ENCODE measurements around the gene TOLLIP. TPM values are rescaled to one million over a fixed set of nuclear protein-coding genes. Genes with fewer than 3 reads are reported as not detected.

TOLLIP gene
- total and polyA plus RNA-seq, 9 of the 15 experiments (the other 6 are each of a cell fraction or from before 2014, with no cell fraction given), result 0.23 to 22.8 (median 7.1) TPM

DNA sequence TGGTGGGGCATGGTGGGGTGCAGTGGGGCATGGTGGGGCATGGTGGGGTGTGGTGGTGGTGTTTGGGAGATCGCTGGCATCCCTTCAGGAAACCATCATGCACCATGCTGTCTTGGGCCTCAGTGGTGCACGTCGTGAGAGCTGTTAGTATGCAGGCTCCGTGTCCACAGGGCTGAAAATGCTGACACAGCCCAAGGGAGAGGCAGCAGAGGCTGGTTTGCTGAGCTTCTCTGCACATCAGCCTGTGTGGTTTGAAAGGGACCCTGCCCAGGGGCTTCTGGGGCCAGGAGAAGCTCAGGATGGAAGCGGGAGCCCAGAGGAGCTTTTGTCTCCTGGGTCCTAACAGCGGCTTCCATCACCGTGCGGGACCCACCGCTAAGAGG, 56.3 kb downstream of the TOLLIP start:
- ATAC-seq (no peak), DNase-seq (ENCODE audit: extremely low read depth in 1 of 4, low spot score in 3 of 4) (no peak), FAIRE-seq (no peak)
- intact Hi-C loops (cut with micrococcal nuclease) (no loop called here), in situ Hi-C loops (cut with MboI) (no loop called here)
- no peak for TF ChIP-seq ZNF224 (CRISPR knock-in tag; IDR thresholded peaks at IDR 0.05)
- TF ChIP-seq SMARCC2 (IDR thresholded peaks at IDR 0.05; ENCODE audit: low read depth), result no peak
- peak; percentile 29 for TF ChIP-seq ZNF316 (IDR thresholded peaks at IDR 0.05)
- 8% methylated on average over 8 of the region's 9 CpGs for WGBS (ENCODE audit: insufficient coverage, low coverage, missing lambda C conversion rate)
- Histone ChIP-seq H4K20me1 (replicated peaks; ENCODE audit: control insufficient read depth, insufficient read depth, low read length) (no peaks in the 10 kb centered on the region), H3K9ac (ENCODE audit: insufficient read depth in 1 of 2, low read depth in 2 of 2, low read length in 2 of 2) (no peak overlapping the region), H3K79me2 (ENCODE audit: control insufficient read depth, insufficient read depth, low read length) (no peaks in the 10 kb centered on the region), H3K4me1 (replicated peaks in 1 of 2; ENCODE audit: control insufficient read depth in 2 of 2, insufficient read depth in 2 of 2, low read length in 2 of 2) (peaks cover 0 to 20% of the 10 kb centered on the region in 2 experiments; a peak in 2 of 5 replicates), H2AFZ (ENCODE audit: low read depth, low read length) (no peak overlapping the region), H3K27ac (ENCODE audit: extremely low read depth, low read depth, low read length) (no peak overlapping the region), H3K9me1 (ENCODE audit: control insufficient read depth, insufficient read depth, low read length) (no peaks in the 10 kb centered on the region), H3K9me3 (replicated peaks; ENCODE audit: control insufficient read depth, insufficient read depth, low read depth, low read length) (peaks cover 1% of the 10 kb centered on the region; the same call in 1 of the 2 replicates), H3K4me3 (no peak overlapping the region), H3K27me3 (ENCODE audit: control insufficient read depth in 2 of 2, insufficient read depth in 2 of 2, low read length in 2 of 2) (peaks cover 0 to 13% of the 10 kb centered on the region in 2 experiments; a peak in 2 of 5 replicates), H3K36me3 (ENCODE audit: control insufficient read depth, insufficient read depth, low read length) (no peaks in the 10 kb centered on the region), H3K4me2 (ENCODE audit: insufficient read depth, low read length) (no peak overlapping the region)
- ChIA-PET CTCF (ENCODE audit: low intra/inter-chr PET ratio) (no interaction called here), POLR2A (interaction anchor here (0.6 to 1.3 kb wide), 3 partner anchors 12 to 28 kb away, joined by 3 to 4 read pairs (median 4); no protein-coding TSS in a partner anchor)
- no TSS peak for BruUV-seq (replicated peaks)

DNA sequence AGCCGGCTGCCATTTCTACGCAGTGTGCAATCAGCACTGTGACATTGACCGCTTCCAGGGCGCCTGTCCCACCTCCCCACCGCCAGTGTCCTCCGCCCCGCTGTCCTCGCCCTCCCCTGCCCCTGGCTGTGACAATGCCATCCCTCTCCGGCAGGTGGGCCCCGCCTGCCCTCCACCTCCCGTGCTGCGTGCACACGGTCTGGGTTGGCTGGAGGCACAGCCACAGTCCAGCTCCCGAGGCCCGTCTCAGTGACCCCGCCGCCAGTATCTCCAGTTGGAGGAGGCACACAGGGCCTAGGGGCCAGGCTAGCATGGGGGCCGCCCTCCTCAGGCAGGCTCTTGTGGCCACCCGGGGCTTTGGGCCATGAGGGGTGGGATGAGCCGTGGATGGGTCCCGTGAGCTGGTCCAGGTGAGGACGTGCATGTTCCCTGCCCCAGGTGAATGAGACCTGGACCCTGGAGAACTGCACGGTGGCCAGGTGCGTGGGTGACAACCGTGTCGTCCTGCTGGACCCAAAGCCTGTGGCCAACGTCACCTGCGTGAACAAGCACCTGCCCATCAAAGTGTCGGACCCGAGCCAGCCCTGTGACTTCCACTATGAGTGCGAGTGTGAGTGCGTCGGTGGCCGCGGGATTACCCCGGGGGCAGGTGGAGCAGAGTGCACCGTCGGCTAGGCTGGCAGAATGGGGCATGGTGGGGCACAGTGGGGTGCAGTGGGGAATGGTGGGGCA, 56.9 kb downstream of the TOLLIP start:
- Histone ChIP-seq H3K4me2 (ENCODE audit: insufficient read depth, low read length) (no peak overlapping the region), H3K27me3 (ENCODE audit: control insufficient read depth in 2 of 2, insufficient read depth in 2 of 2, low read length in 2 of 2) (peaks cover 0 to 13% of the 10 kb centered on the region in 2 experiments; a peak in 2 of 5 replicates), H3K9me3 (replicated peaks; ENCODE audit: control insufficient read depth, insufficient read depth, low read depth, low read length) (peaks cover 1% of the 10 kb centered on the region; the same call in 1 of the 2 replicates), H3K9ac (ENCODE audit: insufficient read depth in 1 of 2, low read depth in 2 of 2, low read length in 2 of 2) (no peak overlapping the region), H3K9me1 (ENCODE audit: control insufficient read depth, insufficient read depth, low read length) (no peaks in the 10 kb centered on the region), H3K36me3 (ENCODE audit: control insufficient read depth, insufficient read depth, low read length) (no peaks in the 10 kb centered on the region), H3K4me3 (no peak overlapping the region), H3K27ac (ENCODE audit: extremely low read depth, low read depth, low read length) (no peak overlapping the region), H4K20me1 (replicated peaks; ENCODE audit: control insufficient read depth, insufficient read depth, low read length) (no peaks in the 10 kb centered on the region), H3K79me2 (ENCODE audit: control insufficient read depth, insufficient read depth, low read length) (no peaks in the 10 kb centered on the region), H2AFZ (ENCODE audit: low read depth, low read length) (no peak overlapping the region), H3K4me1 (replicated peaks in 1 of 2; ENCODE audit: control insufficient read depth in 2 of 2, insufficient read depth in 2 of 2, low read length in 2 of 2) (peaks cover 0 to 15% of the 10 kb centered on the region in 2 experiments; a peak in 2 of 5 replicates)
- no peak for ATAC-seq
- in situ Hi-C loops (cut with MboI) (no loop called here), intact Hi-C loops (cut with micrococcal nuclease) (no loop called here)
- DNase-seq (ENCODE audit: extremely low read depth in 1 of 4, low spot score in 3 of 4), result no peak
- 18% methylated on average over 36 of the region's 38 CpGs for WGBS (ENCODE audit: insufficient coverage, low coverage, missing lambda C conversion rate)
- no peak for FAIRE-seq
- BruUV-seq (replicated peaks), result no TSS peak
- ChIA-PET CTCF (ENCODE audit: low intra/inter-chr PET ratio) (no interaction called here), POLR2A (interaction anchor here (0.6 to 1.3 kb wide), 2 partner anchors 11 to 28 kb away, joined by 4 read pairs; no protein-coding TSS in a partner anchor)
- TF ChIP-seq ADNP (tag; IDR thresholded peaks at IDR 0.05) (no peak), SIRT6 (IDR thresholded peaks at IDR 0.05; ENCODE audit: low read depth, low read length) (no peak), ZNF347 (CRISPR knock-in tag; IDR thresholded peaks at IDR 0.05; ENCODE audit: low read depth) (no peak), KAT7 (CRISPR knock-in tag; IDR thresholded peaks at IDR 0.05; ENCODE audit: borderline replicate concordance) (no peak), BRD4 (IDR thresholded peaks at IDR 0.05) (no peak), L3MBTL2 (IDR thresholded peaks at IDR 0.05) (no peak), SLC30A9 (CRISPR knock-in tag; IDR thresholded peaks at IDR 0.05) (no peak), ZKSCAN3 (CRISPR knock-in tag; IDR thresholded peaks at IDR 0.05) (no peak), EP400 (IDR thresholded peaks at IDR 0.05) (no peak), PCBP1 (IDR thresholded peaks at IDR 0.05; ENCODE audit: low read depth, low read length, poor library complexity, severe bottlenecking) (no peak), HCFC1 (IDR thresholded peaks at IDR 0.05; ENCODE audit: low read depth, low read length) (no peak), DNMT1 (IDR thresholded peaks at IDR 0.05) (no peak)
- TF ChIP-seq, protein P1, sequence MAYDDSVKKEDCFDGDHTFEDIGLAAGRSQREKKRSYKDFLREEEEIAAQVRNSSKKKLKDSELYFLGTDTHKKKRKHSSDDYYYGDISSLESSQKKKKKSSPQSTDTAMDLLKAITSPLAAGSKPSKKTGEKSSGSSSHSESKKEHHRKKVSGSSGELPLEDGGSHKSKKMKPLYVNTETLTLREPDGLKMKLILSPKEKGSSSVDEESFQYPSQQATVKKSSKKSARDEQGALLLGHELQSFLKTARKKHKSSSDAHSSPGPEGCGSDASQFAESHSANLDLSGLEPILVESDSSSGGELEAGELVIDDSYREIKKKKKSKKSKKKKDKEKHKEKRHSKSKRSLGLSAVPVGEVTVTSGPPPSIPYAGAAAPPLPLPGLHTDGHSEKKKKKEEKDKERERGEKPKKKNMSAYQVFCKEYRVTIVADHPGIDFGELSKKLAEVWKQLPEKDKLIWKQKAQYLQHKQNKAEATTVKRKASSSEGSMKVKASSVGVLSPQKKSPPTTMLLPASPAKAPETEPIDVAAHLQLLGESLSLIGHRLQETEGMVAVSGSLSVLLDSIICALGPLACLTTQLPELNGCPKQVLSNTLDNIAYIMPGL (CRISPR knock-in tag; IDR thresholded peaks at IDR 0.05), result no peak

All from K562 (cell line).